Effector memory CD4-positive, alpha-beta T cell (primary cell): ENCODE results near the gene ODAPH.

Experiments used
- DNase-seq, 3 donors: peaks; one replicate each; pipeline ENCODE4 v3.0.0-alpha.2; 2020
- H3K27ac ChIP-seq: 2 replicates; pipeline ENCODE4 v1.7.0; 2013; ENCODE audit warnings: mild to moderate bottlenecking, low read length, moderate library complexity; ENCODE audit not compliant: insufficient read depth, poor library complexity, severe bottlenecking
- H3K27me3 ChIP-seq: replicated peaks from 2 replicates; pipeline ENCODE4 v1.7.0; 2013; ENCODE audit warnings: mild to moderate bottlenecking, low read length; ENCODE audit not compliant: insufficient read depth, control insufficient read depth, poor library complexity, severe bottlenecking
- H3K36me3 ChIP-seq: 2 replicates; pipeline ENCODE4 v1.7.0; 2013; ENCODE audit warnings: mild to moderate bottlenecking, low read length, moderate library complexity; ENCODE audit not compliant: control insufficient read depth, insufficient read depth
- H3K4me1 ChIP-seq: 2 replicates; pipeline ENCODE4 v1.7.0; 2013; ENCODE audit warnings: low read length, mild to moderate bottlenecking; ENCODE audit not compliant: control insufficient read depth, insufficient read depth, poor library complexity, severe bottlenecking
- H3K4me3 ChIP-seq: 2 replicates; pipeline ENCODE4 v1.7.0; 2013; ENCODE audit warnings: low read length, low read depth, mild to moderate bottlenecking; ENCODE audit not compliant: insufficient read depth, poor library complexity, severe bottlenecking
- H3K9me3 ChIP-seq: 2 replicates; pipeline ENCODE4 v1.7.0; 2013; ENCODE audit warnings: mild to moderate bottlenecking, low read length, moderate library complexity; ENCODE audit not compliant: control insufficient read depth

Gene ODAPH

GRCh38 chr4:75567725-75568124 lies 11.9 kb downstream of the ODAPH start:
- Histone ChIP-seq H3K36me3 (no peaks in the 10 kb centered on the region), H3K4me3 (no peak overlapping the region), H3K27ac (no peak overlapping the region), H3K4me1 (no peaks in the 10 kb centered on the region), H3K9me3 (no peaks in the 10 kb centered on the region), H3K27me3 (no peaks in the 10 kb centered on the region)
- DNase-seq, result no peak

GRCh38 chr4:75584067-75584466 lies 28.2 kb downstream of the ODAPH start:
- Histone ChIP-seq H3K27ac (no peak overlapping the region), H3K4me3 (no peak overlapping the region), H3K9me3 (no peaks in the 10 kb centered on the region), H3K27me3 (peaks cover 3% of the 10 kb centered on the region), H3K4me1 (no peaks in the 10 kb centered on the region), H3K36me3 (no peaks in the 10 kb centered on the region)
- DNase-seq, result no peak

GRCh38 chr4:75593393-75593792 lies 37.5 kb downstream of the ODAPH start:
- H3K4me1 ChIP-seq, result no peaks in the 10 kb centered on the region
- H3K27ac ChIP-seq, result no peak overlapping the region
- no peak overlapping the region for H3K4me3 ChIP-seq
- no peak for DNase-seq
- no peaks in the 10 kb centered on the region for H3K9me3 ChIP-seq
- H3K27me3 ChIP-seq, result peaks cover 3% of the 10 kb centered on the region
- H3K36me3 ChIP-seq, result no peaks in the 10 kb centered on the region

- H3K27me3 ChIP-seq, result no peaks in the 10 kb centered on the region
- no peak overlapping the region for H3K4me3 ChIP-seq
- no peak for DNase-seq
- H3K27ac ChIP-seq, result no peak overlapping the region
- no peaks in the 10 kb centered on the region for H3K4me1 ChIP-seq
- no peaks in the 10 kb centered on the region for H3K36me3 ChIP-seq
- H3K9me3 ChIP-seq, result no peaks in the 10 kb centered on the region
Observed at GRCh38 chr4:75596061-75596460, 40.2 kb downstream of the ODAPH start.

- Histone ChIP-seq H3K27me3 (no peaks in the 10 kb centered on the region), H3K36me3 (no peaks in the 10 kb centered on the region), H3K4me1 (no peaks in the 10 kb centered on the region), H3K4me3 (no peak overlapping the region), H3K27ac (no peak overlapping the region), H3K9me3 (no peaks in the 10 kb centered on the region)
- no peak for DNase-seq
Observed at GRCh38 chr4:75598390-75598789, 42.5 kb downstream of the ODAPH start.

- no peaks in the 10 kb centered on the region for H3K9me3 ChIP-seq
- H3K36me3 ChIP-seq, result no peaks in the 10 kb centered on the region
- DNase-seq, result no peak
- no peaks in the 10 kb centered on the region for H3K27me3 ChIP-seq
- no peak overlapping the region for H3K27ac ChIP-seq
- H3K4me1 ChIP-seq, result no peaks in the 10 kb centered on the region
- no peak overlapping the region for H3K4me3 ChIP-seq
Observed at GRCh38 chr4:75599647-75600046, 43.8 kb downstream of the ODAPH start.

- Histone ChIP-seq H3K4me3 (no peak overlapping the region), H3K36me3 (no peaks in the 10 kb centered on the region), H3K27me3 (no peaks in the 10 kb centered on the region), H3K9me3 (no peaks in the 10 kb centered on the region), H3K27ac (no peak overlapping the region), H3K4me1 (no peaks in the 10 kb centered on the region)
- no peak for DNase-seq
Observed at GRCh38 chr4:75605928-75606327, 50.1 kb downstream of the ODAPH start.

GRCh38 chr4:75612306-75612705 lies 56.4 kb downstream of the ODAPH start:
- no peaks in the 10 kb centered on the region for H3K27me3 ChIP-seq
- H3K4me1 ChIP-seq, result no peaks in the 10 kb centered on the region
- no peak for DNase-seq
- H3K4me3 ChIP-seq, result no peak overlapping the region
- H3K36me3 ChIP-seq, result no peaks in the 10 kb centered on the region
- H3K9me3 ChIP-seq, result no peaks in the 10 kb centered on the region
- H3K27ac ChIP-seq, result no peak overlapping the region
